Measurements from ENCODE around the gene SLC9A3.

GRCh38 chr5:491119-491855, 33.0 kb downstream of the SLC9A3 start:
- no peak for TF ChIP-seq CTCF (IDR thresholded peaks at IDR 0.05; ENCODE audit: low read depth, low read length)
- no peak for TF ChIP-seq EZH2phosphoT487 (IDR thresholded peaks at IDR 0.05; ENCODE audit: low read depth)
